ENCODE measurements around the gene RHOXF2B.
"Not testable (repeated sequence)": the region's sequence is repeated elsewhere in the genome, so short reads cannot be mapped to it uniquely, and the experiment has no call there.

RHOXF2B gene
- long read RNA-seq, donor 1 = 0 reads
- long read RNA-seq, donor 2 = 0 reads
- long read RNA-seq, donor 3 = 0 reads
- long read RNA-seq, donor 4 = 0 reads
- long read RNA-seq, donor 5 = 0 reads
- long read RNA-seq, donor 6 = 0 reads
- long read RNA-seq, donor 7 = 0 reads
- long read RNA-seq, donor 8 = 0 reads

DNA sequence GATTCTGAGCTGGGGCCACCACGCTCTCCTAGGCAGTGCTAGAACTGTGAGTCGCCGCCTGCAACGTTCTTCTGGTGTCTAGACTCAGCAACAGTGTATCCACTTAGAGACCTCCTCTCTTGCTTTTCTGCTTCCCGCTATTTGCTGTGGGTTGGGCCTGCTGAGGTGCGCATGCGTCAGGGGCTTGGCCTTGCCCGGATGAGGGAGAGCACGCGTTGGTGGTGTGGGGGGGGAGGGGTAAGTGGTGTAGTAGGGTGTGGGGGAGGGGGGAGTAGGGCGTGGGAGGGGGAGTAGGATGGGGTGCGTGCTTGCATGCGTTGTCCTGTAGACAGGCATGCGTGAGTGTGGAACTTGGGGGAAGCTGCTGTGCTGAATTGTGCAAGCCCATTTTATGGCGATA, at the start of gene RHOXF2B:
TSS of gene RHOXF2B (minus strand) at position 101 of the 400 bp plus-strand sequence. CDS start 138 bp downstream, outside the sequence.
- DNase-seq = not testable (repeated sequence)

DNA sequence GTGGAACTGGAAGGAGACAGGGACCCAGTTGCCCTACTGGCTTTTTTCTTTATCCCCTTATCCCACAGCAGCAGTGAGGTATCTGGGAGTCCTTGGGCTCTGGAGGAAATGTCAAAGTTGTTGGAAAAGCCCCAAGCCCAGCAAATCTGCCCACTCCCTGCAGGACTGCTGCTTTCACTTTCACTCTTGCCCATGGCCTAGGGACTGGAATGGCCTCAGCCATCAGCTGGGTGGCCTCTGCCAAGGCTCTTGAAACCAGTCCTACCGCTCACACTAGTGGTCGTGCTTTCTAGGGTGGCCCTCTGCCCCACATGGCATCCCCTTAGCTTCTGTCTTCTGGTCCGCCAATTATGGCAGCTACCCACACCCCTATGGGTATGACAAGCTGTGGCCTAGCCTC, 48.0 kb upstream of the RHOXF2B start:
- DNase-seq = no peak

DNA sequence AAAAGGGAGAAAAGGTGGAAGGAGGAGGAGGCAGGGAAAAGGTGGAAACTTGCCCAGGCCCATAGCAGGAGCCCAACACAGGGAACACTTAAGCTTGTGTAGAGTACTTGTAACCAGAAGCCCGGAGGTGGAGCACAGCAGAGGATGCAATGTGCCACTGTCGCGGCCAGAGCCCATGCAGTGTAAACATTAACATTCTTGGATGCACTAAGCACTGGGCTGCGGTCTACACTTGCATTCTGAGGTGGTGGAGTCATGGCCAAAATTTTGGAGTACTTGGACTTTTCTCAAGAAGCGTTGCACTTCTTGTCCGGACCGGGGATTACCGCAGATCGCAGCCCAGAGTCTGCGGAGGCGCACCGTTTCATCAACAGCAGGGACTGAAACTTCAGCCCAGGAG, 42.7 kb upstream of the RHOXF2B start:
- no peak for DNase-seq

DNA sequence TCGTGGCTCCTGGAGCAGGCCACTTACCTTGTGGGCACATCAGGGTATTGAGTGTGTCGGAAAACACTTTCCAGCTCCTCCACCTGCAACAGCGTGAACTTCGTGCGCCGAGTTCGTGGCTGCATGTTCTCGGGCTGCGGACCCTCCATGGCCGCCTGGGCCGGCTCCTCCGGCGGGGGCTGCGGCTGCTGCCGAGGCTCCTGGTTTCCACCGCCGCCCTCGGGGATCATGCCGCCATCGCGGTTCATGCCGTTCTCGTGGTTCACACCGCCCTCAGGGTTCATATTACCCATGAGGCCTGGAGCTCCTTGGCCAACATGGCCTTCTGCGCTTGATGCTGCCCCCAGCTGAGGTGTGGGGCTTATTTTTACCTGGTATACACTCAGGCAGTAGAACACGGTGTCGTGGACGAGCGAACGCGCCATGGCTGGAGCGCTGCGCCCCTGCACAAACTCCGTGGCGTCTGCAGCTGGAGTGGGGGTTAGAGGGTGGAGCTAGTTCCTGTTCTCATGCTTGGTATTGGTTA, 38.0 kb upstream of the RHOXF2B start, which contains the start of gene RHOXF1:
TSS of gene RHOXF1 (minus strand) at position 476 of the 526 bp plus-strand sequence. CDS start at position 425, 51 bp downstream.
- no peak for DNase-seq

DNA sequence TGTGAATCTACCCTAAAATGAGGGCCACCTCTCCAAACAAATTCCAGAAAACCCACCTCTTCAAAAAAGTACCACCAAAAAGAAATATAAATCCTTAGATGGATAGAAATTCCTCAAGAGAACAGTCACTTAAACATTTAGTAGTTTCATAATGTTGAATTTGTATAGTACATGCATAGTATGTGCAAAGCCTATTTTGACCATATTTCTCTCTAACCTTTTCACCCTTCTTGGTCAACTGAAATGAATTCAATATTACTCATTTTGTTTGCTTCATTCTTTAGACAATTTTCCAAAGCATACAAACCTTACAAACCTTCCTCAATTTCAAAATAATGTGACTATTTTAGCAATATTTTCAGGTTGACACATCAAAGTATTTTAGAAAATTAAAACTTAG, 34.1 kb upstream of the RHOXF2B start:
- no peak for DNase-seq

DNA sequence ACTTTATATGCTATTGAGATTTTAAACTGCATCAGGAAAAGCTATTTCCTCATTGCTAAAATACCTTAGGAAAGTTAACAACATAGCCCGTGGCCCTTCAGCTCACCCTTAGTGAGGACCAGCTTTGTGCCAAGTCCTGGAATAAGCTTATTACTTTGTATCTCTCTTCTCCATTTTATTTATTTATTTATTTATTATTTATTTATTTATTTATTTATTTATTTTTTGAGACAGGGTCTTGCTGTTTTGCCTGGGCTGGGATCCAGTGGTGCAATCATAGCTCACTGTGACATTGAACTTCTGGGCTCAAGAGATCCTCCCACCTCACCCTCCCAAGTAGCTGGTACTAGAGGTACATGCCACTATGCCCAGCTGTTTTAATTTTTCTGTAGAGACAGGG, 31.9 kb upstream of the RHOXF2B start:
- DNase-seq = no peak

DNA sequence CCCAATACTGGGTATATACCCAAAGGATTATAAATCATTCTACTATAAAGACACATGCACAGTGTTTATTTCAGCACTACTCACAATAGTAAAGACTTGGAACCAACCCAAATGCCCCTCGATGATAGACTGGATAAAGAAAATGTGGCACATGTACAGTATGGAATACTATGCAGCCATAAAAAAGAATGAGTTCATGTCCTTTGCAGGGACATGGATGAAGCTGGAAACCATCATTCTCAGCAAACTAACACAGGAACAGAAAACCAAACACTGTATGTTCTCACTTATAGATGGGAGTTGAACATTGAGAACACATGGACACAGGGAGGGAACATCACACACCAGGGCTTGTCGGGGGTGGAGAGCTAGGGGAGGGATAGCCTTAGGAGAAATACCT, 27.2 kb upstream of the RHOXF2B start:
- not testable (repeated sequence) for DNase-seq

DNA sequence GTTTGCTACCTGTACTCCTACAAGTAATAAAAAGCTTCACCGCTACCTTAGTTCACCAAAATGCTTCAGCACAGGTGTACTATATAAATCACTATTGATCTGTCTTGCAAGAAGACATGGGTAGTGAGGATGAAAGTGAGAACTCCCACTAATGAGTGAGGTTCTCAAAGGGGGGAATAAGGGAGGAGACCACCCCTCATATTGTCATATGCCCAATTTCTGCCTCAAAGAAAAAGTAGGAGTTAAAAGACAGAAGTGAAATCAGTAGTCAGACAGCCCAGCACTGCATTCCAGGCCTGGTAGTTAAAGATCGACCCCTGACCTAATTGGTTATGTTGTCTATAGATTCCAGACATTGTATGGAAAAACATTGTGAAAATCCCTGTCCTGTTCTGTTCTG, 23.6 kb upstream of the RHOXF2B start:
- DNase-seq = not testable (repeated sequence)

DNA sequence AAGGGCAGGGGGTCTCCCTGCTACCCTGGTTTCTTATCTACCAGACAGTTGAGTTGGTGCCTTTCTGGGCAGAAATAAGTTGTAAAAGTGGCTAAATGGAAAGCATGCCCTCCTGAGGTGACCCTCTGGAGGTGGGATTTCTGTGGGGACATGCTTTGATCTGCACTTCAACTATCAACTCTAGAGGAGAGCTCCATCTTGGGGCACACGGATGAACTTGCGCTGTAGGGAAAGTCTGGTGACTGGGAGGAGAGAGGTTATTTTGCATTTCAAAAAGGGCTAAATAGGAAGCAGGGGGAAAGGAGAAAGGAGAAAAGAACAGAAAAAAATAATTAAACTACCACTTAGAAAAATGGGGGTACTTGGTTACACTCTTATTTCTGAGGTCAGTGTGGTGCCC, 12.7 kb upstream of the RHOXF2B start:
- no peak for DNase-seq

DNA sequence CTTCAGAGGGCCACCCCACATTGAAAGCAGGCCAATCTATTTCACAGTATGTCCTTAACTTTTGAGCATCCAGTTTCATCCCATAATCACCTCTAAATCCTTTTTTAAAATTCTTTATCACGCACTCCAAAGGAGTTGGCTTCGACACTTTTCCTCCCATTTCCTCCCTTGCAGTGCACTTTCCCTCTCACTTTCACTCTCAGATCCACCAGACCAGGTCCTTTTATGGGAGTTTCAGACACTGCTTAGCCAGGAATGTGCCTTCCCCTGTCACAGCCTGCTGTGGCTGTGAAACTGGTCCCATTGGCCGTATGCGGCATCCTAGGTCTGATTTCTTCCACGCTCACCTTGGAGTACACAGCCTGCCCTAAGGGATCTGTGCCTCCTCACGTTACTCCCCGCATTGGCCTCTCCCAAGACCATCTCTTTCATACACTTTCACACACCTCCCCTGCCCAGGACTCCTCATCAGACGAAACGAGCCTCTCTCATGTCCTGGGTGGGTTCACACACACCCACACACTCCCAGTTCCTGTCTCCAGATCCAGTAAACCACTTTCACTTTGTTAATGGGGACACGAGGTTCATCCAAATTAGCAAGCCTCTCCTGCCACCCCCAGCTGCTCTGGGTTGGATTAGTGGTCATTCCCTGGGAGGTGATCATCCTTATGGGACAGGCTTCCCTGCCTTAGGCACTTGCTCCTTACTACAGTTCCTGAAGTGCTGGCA, 10.0 kb upstream of the RHOXF2B start:
- peak; percentile 1 for DNase-seq

DNA sequence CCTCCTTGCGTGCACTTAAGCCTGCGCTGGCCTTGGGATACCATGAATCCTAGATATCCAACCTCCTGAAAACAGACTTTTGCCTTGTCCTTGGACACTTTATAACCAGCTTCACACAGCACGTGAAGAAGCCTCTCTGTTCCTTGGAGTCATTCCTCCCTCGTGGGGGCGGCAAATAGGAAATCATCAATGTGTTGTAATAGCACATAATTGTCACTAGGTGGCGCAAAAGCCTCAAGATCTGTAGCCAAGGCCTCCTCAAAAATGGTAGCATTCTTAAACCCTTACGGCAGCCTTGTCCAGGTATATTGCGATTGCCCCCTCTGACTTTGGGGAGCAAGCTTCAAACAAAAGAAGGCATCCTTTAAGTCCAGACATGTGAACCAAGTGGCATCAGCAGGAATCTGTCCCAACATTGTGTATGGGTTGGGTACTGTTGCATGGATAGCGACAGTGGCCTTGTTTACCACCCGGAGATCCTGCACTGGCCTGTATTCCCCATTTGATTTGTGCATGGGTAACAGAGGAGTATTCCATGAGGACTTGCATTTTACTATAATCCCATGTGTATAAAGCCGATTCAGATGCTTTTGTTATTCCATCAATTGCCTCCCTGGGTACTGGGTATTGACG, 8.2 kb upstream of the RHOXF2B start:
- DNase-seq = not testable (repeated sequence)

DNA sequence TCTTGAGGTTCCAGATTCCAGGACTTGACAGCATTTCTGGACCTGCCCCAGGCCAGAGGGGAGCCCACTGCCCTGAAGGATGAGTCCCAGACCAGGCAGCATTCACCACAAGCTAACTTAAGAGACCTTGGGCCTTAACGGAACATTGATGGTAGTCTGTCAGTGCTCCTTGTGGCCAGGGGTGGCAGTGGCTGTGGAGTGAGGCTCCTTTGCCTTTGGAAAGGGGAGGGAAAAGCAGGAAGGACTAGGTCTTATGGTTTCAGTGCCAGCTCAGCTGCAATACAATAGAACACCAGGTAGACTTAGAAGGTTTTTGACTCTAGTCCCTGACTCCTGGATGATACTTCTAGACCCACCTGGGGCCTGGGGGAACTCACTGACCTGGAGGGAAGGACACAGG, 11.3 kb downstream of the RHOXF2B start:
- DNase-seq = not testable (repeated sequence)

DNA sequence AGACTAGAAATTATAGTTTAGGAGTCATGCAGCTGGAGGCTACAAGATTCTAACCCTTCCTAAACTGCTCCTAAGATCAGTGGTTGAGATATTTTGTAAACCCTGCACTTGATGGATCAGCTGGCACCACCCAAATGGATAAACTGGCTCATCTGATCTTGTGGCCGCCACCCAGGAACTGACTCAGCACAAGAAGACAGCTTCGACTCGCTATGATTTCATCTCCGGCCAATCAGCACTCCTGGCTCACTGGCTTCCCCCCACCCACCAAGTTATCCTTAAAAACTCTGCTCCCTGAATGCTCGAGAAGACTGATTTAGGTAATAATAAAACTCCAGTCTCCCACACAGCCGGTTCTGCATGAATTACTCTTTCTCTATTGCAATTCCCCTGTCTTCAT, 34.8 kb downstream of the RHOXF2B start:
- DNase-seq = not testable (repeated sequence)

DNA sequence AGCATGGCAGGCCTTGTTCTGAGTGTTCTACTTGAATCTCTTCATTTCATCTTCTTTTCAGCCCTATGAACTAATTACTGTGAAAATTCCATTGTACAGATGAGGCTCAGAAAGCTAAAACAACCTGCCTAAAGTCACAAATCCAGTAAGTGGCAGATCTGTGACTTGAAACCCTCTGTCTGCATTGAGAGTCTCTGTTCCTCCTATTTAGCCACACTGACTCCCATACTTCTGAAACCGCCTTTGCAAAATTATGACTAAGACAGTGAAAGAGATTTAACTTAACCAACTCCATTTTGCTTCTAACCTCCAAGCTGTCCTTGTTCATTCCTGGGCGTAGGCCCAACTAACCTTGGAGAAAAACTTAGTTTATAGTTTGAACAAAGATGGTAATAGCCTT, 35.2 kb downstream of the RHOXF2B start:
- DNase-seq = not testable (repeated sequence)

DNA sequence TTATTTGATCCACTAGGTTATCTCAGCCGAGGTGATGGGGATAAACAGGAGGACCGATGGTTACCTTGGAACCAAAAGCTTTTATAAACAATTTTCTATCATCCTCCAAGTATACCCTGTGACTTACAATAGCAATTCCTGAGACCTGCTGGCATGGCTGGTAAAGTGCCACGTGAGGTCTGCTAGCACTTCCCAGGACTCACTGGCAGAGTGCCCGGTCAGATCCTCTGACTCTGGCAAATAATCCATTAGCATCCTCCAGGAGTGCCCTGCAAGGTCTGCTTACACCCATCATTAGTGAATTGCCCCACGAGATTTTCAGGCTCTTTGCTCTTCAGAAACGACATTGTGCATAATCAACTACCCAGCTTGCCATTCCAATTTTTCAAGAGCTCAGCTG, 37.3 kb downstream of the RHOXF2B start:
- DNase-seq = not testable (repeated sequence)

DNA sequence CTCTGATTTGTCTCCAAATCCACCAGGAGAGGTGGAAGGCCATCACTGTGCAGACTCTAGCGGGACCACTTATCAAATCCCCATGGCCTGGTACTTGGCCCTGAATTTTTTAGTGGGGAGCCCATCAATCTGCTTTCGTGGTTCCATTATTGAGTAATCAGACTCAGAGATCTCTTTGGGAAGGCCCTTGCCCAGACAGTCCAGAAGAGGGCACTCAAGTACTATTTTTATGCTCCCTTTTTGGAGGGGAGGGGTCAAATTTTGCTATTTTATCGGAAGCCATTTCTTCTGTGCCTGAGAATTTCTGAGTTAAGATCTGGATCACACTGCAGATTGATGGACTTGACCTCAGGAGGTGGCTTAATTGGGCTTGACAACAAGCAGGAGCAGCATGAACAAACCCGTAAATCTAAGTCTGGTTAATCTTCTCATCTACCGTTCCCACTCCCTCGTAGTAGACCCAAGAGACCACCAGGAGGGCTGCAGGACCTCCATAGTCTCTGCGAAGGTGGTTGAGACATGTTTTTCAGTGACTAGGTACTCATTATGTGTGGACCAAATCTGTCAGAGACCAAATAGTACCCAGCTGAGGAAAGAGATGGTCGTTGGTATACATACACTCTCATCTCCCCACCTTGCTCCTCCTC, 38.3 kb downstream of the RHOXF2B start:
- not testable (repeated sequence) for DNase-seq

DNA sequence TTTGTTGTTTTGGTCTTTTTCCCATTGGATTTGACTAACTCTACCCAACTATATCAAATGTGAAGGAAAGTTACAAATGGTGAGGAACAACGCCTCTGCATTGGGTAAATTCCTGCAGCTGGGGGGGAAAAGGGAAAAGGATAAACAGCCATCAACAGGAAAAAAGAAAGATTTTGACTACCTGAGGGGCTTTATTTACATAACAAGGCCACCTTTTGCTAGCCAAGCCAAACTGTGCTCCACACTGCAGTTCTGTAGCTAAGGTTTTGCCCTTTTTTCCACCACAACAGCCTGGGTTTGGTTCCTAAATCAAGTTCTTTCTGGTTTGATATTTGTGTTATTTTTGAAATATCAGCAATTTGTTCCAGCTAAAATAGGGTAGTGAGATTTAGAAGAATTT, 40.8 kb downstream of the RHOXF2B start:
- DNase-seq = no peak

DNA sequence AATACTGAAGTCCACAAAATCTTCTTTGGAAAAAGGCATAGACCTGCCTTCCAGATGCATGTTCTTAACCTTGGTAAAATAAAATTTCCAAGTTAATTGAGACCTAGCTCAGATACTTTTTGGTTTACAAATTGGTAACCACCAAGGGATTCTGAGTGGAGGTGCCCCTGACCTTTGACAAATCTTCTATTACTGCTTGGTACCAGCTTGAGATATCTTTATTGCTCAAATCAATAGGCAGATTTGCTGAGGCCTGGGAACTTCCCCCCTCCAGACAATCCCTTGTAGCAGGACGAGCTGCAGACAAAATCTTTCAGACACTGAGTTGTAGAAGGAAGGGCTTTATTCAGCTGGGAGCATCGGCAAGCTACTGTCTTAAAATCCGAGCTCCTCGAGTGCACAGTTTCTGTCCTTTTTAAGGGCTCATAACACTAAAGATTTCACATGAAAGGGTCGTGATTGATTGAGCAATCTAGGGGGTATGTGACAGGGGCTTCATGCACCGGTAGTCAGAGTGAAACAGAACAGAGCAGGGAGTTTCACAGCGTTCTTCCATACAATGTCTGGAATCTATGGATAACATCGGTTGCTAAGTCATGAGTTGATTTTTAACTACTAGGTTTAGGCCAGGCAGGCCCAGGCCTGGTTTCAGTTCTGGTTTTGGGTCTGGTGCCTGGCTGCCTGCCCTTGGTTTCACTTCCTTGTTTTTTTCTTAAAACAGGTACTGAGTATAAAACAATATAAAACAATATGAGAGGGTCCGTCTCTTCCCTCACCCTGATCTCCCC, 41.8 kb downstream of the RHOXF2B start:
- not testable (repeated sequence) for DNase-seq

DNA sequence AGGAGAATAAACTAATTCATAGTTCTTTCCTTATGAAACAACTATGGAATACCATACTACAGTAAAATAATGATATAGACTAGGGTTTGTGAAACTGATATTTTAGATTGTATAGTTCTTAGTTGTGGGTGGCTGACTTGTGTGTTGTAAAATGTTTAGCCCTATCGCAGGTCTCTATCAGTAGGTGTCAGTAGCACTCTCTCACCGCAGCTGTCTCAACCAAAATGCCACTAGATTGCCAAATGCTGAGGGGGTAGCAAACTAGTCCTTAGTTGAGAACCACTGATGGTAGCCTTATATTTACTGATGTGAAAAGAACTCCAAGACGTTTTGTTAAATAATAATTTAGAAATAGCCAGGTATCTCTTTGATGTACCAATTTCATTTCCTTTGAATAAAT, 48.1 kb downstream of the RHOXF2B start:
- DNase-seq = no peak

DNA sequence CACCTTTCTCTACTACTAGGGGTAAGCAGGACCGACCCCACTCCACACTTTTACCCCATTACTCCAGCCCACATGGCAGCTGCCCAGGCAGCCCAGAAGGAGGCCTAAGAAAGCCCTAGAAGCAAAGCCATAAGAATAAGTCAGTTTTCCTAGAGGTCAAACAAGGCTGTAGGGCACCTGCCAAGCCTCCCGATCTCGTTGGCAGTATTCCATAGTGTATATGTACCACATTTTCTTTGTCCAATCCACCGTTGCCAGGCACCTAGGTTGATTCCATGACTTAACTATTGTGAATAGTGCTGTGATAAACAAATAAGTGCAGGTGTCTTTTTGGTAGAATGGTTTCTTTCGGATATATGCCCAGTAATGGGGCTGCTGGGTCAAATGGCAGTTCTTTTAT, 54.2 kb downstream of the RHOXF2B start:
- no peak for DNase-seq

DNA sequence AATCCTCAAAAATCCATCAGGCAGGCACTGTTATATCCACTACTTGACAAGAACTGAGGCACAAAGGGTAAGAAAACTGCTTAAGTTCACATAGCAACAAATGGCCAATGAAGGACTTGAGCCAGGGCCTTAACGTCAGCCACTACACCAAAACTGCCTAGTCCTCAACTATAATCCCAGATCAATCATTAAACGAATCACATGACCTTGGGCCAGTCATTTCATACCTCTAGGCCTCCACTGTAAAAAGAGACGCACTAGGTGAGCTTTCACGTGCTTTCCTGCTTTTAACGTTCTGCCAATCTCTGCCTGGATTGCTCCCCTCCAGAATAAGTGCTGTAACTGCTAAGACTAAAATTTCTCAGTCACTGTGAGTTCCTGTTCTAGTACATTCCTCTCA, 54.7 kb downstream of the RHOXF2B start:
- no peak for DNase-seq
